Neutrophil (primary cell): Measurements from ENCODE around the gene CHAC1.
"Not testable (repeated sequence)": the region's sequence is repeated elsewhere in the genome, so short reads cannot be mapped to it uniquely, and the experiment has no call there.

Experiments
- H3K27ac ChIP-seq: fragments of 200-600 bp; sonication (generic); 2 replicates; pipeline ENCODE4 v1.5.1; 2016; ENCODE audit warnings: mild to moderate bottlenecking, moderate library complexity
- H3K27me3 ChIP-seq: fragments of 200-600 bp; sonication (generic); 2 replicates; pipeline ENCODE4 v1.6.0; 2016; ENCODE audit warnings: mild to moderate bottlenecking
- H3K36me3 ChIP-seq: fragments of 200-600 bp; sonication (generic); 2 replicates; pipeline ENCODE4 v1.5.1; 2017
- H3K4me1 ChIP-seq, 2 experiments: fragments of 200-600 bp in 1 of 2; sonication (generic) in 1 of 2; 1 replicate in 1 of 2; 2 replicates in 1 of 2; pipeline versions ENCODE4 v1.5.1 to v1.6.1; 2013 to 2016; ENCODE audit warnings: low read depth in 1 of 2, low read length in 1 of 2, mild to moderate bottlenecking in 1 of 2, moderate library complexity in 1 of 2; ENCODE audit not compliant: control insufficient read depth in 1 of 2, insufficient read depth in 1 of 2
- H3K4me3 ChIP-seq, 2 experiments: fragments of 200-600 bp in 1 of 2; sonication (generic) in 1 of 2; 1 replicate in 1 of 2; 2 replicates in 1 of 2; pipeline ENCODE4 v1.5.1; 2013 to 2016; ENCODE audit warnings: low read depth in 1 of 2, low read length in 1 of 2, mild to moderate bottlenecking in 1 of 2, moderate library complexity in 1 of 2
- H3K9me3 ChIP-seq: fragments of 200-600 bp; sonication (generic); 2 replicates; pipeline ENCODE4 v1.5.1; 2016
- TF ChIP-seq, protein P1 (sequence below): fragments of 200-600 bp; sonication (generic); IDR thresholded peaks from 2 replicates; pipeline ENCODE4 v1.5.1; 2016; ENCODE audit warnings: antibody characterized with exemption

Gene CHAC1

DNA sequence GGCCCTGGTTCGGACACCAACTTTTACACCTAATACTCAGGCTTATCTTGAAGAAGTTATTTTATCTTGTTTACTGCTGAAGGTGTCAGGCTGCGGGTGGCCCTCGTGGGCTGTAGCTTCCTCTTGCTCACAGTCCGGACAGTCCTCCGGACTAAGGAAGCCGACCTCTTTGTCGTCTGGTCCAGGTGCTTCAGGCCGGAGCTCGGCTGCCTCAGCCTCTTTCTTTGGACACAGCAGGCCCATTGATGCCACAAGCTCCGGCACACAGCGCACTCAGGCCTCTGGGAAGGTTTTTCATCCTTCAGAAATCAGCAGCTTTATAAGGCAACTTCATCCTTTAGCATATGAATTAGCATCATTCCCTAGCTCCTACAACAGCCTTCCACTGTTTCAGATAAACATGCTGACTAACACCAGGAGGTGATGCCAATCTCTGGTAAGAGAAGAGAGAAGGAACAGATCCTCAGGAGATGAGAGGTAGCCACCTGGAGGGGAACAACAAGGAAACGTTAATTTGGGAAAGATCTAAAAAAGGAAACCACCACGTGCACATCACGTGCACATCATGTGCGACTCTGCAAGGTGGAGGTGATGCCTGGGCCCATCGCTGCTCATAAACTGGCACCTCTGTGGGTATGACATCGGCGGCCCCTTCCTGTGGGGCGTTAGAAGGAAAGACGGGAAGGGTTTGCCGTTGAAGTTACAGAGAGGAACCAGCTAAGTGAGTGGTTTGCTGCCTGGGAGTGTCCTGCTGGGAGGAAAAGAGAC, 4.4 kb upstream of the CHAC1 start:
- Histone ChIP-seq H3K4me3 (no peak overlapping the region), H3K9me3 (no peaks in the 10 kb centered on the region), H3K36me3 (no peaks in the 10 kb centered on the region), H3K4me1 (peaks cover 12 to 14% of the 10 kb centered on the region in 2 experiments), H3K27ac (no peak overlapping the region), H3K27me3 (peaks cover 6% of the 10 kb centered on the region)
- TF ChIP-seq, protein P1, sequence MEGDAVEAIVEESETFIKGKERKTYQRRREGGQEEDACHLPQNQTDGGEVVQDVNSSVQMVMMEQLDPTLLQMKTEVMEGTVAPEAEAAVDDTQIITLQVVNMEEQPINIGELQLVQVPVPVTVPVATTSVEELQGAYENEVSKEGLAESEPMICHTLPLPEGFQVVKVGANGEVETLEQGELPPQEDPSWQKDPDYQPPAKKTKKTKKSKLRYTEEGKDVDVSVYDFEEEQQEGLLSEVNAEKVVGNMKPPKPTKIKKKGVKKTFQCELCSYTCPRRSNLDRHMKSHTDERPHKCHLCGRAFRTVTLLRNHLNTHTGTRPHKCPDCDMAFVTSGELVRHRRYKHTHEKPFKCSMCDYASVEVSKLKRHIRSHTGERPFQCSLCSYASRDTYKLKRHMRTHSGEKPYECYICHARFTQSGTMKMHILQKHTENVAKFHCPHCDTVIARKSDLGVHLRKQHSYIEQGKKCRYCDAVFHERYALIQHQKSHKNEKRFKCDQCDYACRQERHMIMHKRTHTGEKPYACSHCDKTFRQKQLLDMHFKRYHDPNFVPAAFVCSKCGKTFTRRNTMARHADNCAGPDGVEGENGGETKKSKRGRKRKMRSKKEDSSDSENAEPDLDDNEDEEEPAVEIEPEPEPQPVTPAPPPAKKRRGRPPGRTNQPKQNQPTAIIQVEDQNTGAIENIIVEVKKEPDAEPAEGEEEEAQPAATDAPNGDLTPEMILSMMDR: no peak

DNA sequence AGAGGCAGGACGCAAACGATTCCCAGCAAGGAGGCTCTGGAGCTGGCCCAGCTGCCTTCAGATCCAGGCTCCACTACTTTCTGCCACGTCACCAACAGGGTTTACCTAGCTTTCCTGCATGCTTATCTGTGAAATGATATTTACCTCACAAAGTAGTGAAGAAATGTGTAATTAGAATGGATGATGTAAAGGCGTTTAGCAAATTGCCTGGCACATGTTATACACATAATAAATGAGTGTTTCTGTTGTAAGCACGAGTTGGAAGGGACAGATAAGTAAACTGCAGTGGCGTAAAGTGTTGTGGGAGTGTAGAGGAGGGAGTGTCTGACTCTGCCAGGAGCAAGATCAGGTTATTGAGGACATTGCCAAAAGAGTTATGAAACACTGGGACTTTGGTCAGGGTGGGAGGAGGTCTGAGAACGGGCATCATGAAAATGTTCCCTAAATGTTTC, 3.5 kb upstream of the CHAC1 start:
- Histone ChIP-seq H3K27me3 (peaks cover 7% of the 10 kb centered on the region), H3K36me3 (no peaks in the 10 kb centered on the region), H3K27ac (no peak overlapping the region), H3K4me1 (peaks cover 16 to 18% of the 10 kb centered on the region in 2 experiments), H3K4me3 (no peak overlapping the region), H3K9me3 (no peaks in the 10 kb centered on the region)
- TF ChIP-seq, protein P1: no peak

DNA sequence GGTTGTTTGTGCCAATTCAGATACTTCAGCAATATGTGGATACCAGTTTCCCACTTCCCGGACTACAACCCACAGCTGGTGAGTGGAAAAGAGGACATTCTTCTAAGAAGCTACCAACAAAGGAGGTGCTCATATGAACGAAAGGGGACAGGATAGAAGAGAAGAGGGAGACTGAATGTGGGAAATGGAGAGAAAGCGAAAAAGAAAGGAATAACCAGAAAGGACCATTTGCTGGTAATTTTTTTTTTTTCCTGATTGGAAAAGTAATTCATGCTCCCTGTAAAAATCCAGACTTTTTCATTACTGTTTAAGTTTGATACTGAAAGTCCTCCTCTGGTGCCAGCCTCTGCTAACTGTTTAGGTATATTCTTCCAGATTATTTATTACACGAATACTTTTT, 1.5 kb upstream of the CHAC1 start:
- H3K9me3 ChIP-seq: no peaks in the 10 kb centered on the region
- TF ChIP-seq, protein P1: no peak
- peaks cover 7% of the 10 kb centered on the region for H3K27me3 ChIP-seq
- H3K36me3 ChIP-seq: no peaks in the 10 kb centered on the region
- H3K4me1 ChIP-seq: peaks cover 16 to 18% of the 10 kb centered on the region in 2 experiments
- no peak overlapping the region for H3K27ac ChIP-seq
- no peak overlapping the region for H3K4me3 ChIP-seq

DNA sequence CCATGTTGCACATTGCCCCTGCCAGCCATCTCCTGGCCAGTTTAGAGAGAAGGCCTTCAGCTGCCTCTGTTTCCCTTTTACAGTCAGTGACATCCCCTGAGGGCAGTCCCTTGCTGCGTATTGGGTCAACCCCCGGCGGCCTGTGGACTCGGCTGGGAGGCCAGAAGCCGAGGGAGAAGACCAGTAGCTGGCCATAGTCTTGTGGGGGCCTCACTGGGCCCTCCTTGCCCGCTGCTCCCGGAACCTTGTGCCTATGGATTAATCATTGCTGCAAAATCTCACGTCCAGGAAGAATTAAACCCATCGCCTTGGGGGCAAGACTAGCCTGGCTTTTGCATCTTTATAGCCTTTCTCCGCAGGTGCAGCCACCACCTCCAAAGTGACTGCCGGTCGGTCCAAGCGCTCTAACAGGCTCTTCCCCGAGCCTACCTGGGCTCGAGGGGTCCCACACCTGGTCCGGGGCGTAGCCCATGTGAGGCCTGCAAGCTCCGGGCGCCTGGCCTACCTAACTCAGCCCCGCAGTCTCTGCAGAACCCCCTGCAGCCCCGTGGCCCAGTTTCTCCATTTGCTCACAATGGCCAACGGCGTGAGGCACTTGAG, 870 bp upstream of the CHAC1 start:
- TF ChIP-seq, protein P1: no peak
- Histone ChIP-seq H3K27me3 (peaks cover 7% of the 10 kb centered on the region), H3K4me3 (peak overlapping the region; percentile 85), H3K36me3 (no peaks in the 10 kb centered on the region), H3K27ac (peak overlapping the region; percentile 41), H3K4me1 (peaks cover 16 to 18% of the 10 kb centered on the region in 2 experiments), H3K9me3 (no peaks in the 10 kb centered on the region)

DNA sequence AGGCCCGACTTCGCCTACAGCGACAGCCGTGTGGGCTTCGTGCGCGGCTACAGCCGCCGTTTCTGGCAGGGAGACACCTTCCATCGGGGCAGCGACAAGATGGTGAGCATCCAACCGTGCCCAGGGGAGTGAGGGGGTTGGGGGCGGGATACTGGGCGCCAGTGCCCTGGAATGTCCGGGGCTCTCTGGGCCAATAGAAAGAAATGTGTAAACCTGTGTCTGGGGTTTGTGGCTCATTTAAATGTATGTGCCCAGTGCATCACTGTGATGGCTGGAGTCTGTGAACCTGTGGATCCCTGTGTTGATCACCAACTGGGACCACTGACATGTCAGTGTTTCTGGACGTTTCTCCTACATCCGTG, 423 bp downstream of the CHAC1 start:
- H3K36me3 ChIP-seq: no peaks in the 10 kb centered on the region

DNA sequence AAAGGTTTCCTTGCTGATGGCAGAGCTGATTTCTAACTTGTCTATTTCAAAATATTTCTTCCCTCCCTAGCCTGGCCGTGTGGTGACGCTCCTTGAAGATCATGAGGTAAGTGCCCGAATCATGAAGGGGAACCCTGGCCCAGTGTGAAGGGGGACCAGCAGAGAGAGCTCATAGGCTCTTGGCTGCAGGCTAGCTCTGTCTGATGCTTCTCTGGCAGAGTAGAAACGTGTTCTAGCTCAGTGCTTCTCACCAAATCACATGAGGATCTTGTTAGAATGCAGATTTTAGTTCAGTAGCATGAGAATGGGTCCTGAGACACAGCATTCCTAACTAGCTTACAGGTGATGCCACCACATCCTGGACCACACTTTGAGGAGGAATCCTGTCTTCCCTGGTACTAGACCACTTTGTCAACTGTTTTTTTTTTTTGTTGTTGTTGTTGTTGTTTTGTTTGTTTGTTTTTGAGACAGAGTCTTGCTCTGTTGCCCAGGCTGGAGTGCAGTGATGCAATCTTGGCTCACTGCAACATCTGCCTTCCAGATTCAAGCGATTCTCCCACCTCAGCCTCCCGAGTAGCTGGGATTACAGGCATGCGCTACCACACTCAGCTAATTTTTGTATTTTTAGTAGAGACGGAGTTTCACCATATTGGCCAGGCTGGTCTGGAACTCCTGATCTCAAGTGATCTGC, 1.0 kb downstream of the CHAC1 start:
- not testable (repeated sequence) for H3K36me3 ChIP-seq, H3K27ac ChIP-seq, H3K9me3 ChIP-seq

More for the DNA sequence above, 423 bp downstream of the CHAC1 start:
- TF ChIP-seq, protein P1: no peak
- Histone ChIP-seq H3K27me3 (peaks cover 7% of the 10 kb centered on the region), H3K9me3 (no peaks in the 10 kb centered on the region), H3K27ac (peak overlapping the region; percentile 41), H3K4me1 (peaks cover 16 to 18% of the 10 kb centered on the region in 2 experiments), H3K4me3 (peak overlapping the region; percentile 85)

More for the DNA sequence above, 1.0 kb downstream of the CHAC1 start:
- peaks cover 16 to 18% of the 10 kb centered on the region in 2 experiments for H3K4me1 ChIP-seq
- H3K27me3 ChIP-seq: not testable (repeated sequence)
- H3K4me3 ChIP-seq: peak overlapping the region; percentile 85
